Trophoblast cell (in vitro differentiated cells and primary cell): ENCODE measurements around the gene MRGPRX2.

ENCODE experiments used
- DNase-seq, 2 donors: peaks; one replicate each; pipeline ENCODE4 v3.0.0-alpha.2; 2016
- H2AFZ ChIP-seq: 2 replicates; pipeline ENCODE4 v1.6.1; 2013; ENCODE audit warnings: low read length, moderate library complexity, mild to moderate bottlenecking; ENCODE audit not compliant: insufficient read depth, poor library complexity
- H2AK5ac ChIP-seq: 2 replicates; pipeline ENCODE4 v1.6.1; 2013; ENCODE audit warnings: mild to moderate bottlenecking, low read length
- H2BK120ac ChIP-seq: 2 replicates; pipeline ENCODE4 v1.6.1; 2013; ENCODE audit warnings: low read length, mild to moderate bottlenecking, moderate library complexity; ENCODE audit not compliant: insufficient read depth, poor library complexity
- H2BK12ac ChIP-seq: 2 replicates; pipeline ENCODE4 v1.6.1; 2013; ENCODE audit warnings: mild to moderate bottlenecking, low read length, moderate library complexity
- H2BK5ac ChIP-seq: 2 replicates; pipeline ENCODE4 v1.6.1; 2013; ENCODE audit warnings: low read length, low read depth, moderate library complexity, mild to moderate bottlenecking; ENCODE audit not compliant: poor library complexity
- H3K14ac ChIP-seq: 2 replicates; pipeline ENCODE4 v1.6.1; 2013; ENCODE audit warnings: mild to moderate bottlenecking, low read length
- H3K18ac ChIP-seq: 2 replicates; pipeline ENCODE4 v1.6.1; 2013; ENCODE audit warnings: mild to moderate bottlenecking, low read length
- H3K23ac ChIP-seq: 2 replicates; pipeline ENCODE4 v1.6.1; 2013; ENCODE audit warnings: low read length
- H3K27ac ChIP-seq: 2 replicates; pipeline ENCODE4 v1.5.1; 2013; ENCODE audit warnings: low read depth, mild to moderate bottlenecking, inconsistent platforms, low read length, moderate library complexity
- H3K27me3 ChIP-seq: 2 replicates; pipeline ENCODE4 v1.6.1; 2013; ENCODE audit warnings: inconsistent platforms, mild to moderate bottlenecking, low read length, moderate library complexity; ENCODE audit not compliant: insufficient read depth
- H3K36me3 ChIP-seq, 2 experiments: 1 replicate in 1 of 2; 2 replicates in 1 of 2; pipeline ENCODE4 v1.6.1; 2013; ENCODE audit warnings: low read length in 2 of 2, mild to moderate bottlenecking in 2 of 2, moderate library complexity in 1 of 2; ENCODE audit not compliant: insufficient read depth in 2 of 2, control insufficient read depth in 1 of 2
- H3K4ac ChIP-seq: 2 replicates; pipeline ENCODE4 v1.6.1; 2013; ENCODE audit warnings: low read depth, mild to moderate bottlenecking, low read length, moderate library complexity
- H3K4me1 ChIP-seq, 2 experiments: 1 replicate in 1 of 2; 2 replicates in 1 of 2; pipeline ENCODE4 v1.6.1; 2013; ENCODE audit warnings: low read length in 2 of 2, mild to moderate bottlenecking in 2 of 2, moderate library complexity in 1 of 2; ENCODE audit not compliant: insufficient read depth in 2 of 2, control insufficient read depth in 1 of 2
- H3K4me2 ChIP-seq: 2 replicates; pipeline ENCODE4 v1.6.1; 2013; ENCODE audit warnings: inconsistent platforms, mild to moderate bottlenecking, low read length, moderate library complexity
- H3K4me3 ChIP-seq: 2 replicates; pipeline ENCODE4 v1.5.1; 2013; ENCODE audit warnings: mild to moderate bottlenecking, low read depth, low read length, inconsistent platforms
- H3K79me1 ChIP-seq: one replicate; pipeline ENCODE4 v1.6.1; 2013; ENCODE audit warnings: low read length
- H3K79me2 ChIP-seq: 2 replicates; pipeline ENCODE4 v1.6.1; 2013; ENCODE audit warnings: low read length, mild to moderate bottlenecking; ENCODE audit not compliant: control insufficient read depth, insufficient read depth, poor library complexity
- H3K9ac ChIP-seq: 2 replicates; pipeline ENCODE4 v1.6.1; 2013; ENCODE audit warnings: mild to moderate bottlenecking, low read length
- H3K9me3 ChIP-seq: 2 replicates; pipeline ENCODE4 v1.6.1; 2013; ENCODE audit warnings: low read depth, mild to moderate bottlenecking, control low read depth, inconsistent platforms, low read length; ENCODE audit not compliant: insufficient read depth
- H4K12ac ChIP-seq: 2 replicates; pipeline ENCODE4 v1.6.1; 2013; ENCODE audit warnings: low read depth, mild to moderate bottlenecking, low read length, moderate library complexity
- H4K8ac ChIP-seq: 2 replicates; pipeline ENCODE4 v1.6.1; 2013; ENCODE audit warnings: low read depth, mild to moderate bottlenecking, low read length, moderate library complexity
- H4K91ac ChIP-seq: one replicate; pipeline ENCODE4 v1.6.1; 2013; ENCODE audit warnings: low read depth, mild to moderate bottlenecking, low read length, moderate library complexity
- whole genome bisulfite sequencing: extraction: QIAGEN DNeasy Blood & Tissue Kit; methylation state at CpG from one replicate; pipeline ENCODE4 v1.1.7; 2013; ENCODE audit warnings: missing lambda C conversion rate; ENCODE audit not compliant: insufficient read length, insufficient coverage; ENCODE audit errors: extremely low coverage; 5-methylcytosine and 5-hydroxymethylcytosine counted together

MRGPRX2 gene

DNA sequence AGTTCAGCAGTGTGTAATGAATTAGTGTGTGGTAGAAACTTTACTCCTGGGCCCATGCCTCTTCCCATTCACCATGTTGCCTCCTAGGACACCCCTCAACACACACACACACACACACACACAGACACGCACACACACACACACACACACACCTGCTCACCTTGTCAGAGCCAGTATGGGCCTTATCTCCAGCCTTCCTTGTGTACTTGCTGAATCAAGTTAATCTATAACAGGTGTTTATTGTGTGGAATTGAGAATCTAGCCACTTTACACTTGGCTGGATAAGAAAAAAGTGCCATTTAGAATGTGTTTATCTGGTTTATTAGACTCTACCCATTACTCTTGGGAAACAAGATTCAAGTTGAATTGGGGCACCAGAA lies 42.0 kb upstream of the MRGPRX2 start:
- no peak for DNase-seq
- no peak overlapping the region for H3K14ac ChIP-seq
- H3K4me3 ChIP-seq: no peak overlapping the region

DNA sequence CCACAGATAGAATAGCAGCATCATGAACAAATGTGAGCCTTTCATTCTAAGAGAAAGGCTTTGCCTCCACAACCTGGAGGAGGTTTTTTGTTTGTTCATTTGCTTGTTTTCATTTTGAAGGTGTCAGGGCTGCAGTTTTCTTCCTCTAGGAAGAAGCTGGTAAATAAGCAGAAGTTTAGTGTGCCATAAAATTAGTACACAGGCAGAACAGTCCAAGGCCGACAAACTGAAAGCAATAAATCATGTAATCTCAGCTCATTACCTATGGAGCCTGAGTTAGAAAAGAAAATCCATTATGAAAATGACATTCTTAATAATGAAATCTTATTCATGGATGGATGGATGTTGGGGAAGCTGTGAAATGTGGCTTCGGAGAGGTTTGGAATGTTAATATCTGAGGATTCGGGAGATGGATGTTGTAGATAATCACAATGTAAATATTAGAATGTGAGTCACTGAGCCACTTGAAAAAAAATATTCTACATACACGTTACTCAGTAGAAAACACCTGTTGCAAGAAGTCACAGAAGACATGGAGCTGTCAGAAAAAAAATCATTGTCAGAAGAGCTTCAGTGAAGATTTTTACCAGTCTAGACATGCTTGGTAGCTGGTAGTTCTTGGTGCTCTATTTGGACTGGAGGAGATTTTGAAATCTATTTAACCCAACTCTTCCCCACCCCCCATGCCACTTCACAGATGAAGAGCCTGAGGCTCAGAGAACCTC lies 41.4 kb upstream of the MRGPRX2 start:
- Histone ChIP-seq H4K12ac (no peak overlapping the region), H2BK5ac (no peak overlapping the region), H3K18ac (no peak overlapping the region), H4K91ac (no peak overlapping the region), H3K14ac (no peak overlapping the region), H3K27me3 (no peaks in the 10 kb centered on the region), H3K4me2 (no peak overlapping the region), H3K79me2 (no peaks in the 10 kb centered on the region), H2BK120ac (no peak overlapping the region), H3K9me3 (peaks cover 2% of the 10 kb centered on the region), H3K23ac (no peak overlapping the region), H3K4ac (no peak overlapping the region), H3K36me3 (no peaks in the 10 kb centered on the region), H2AK5ac (no peak overlapping the region), H3K9ac (no peak overlapping the region), H3K4me3 (no peak overlapping the region), H2AFZ (no peak overlapping the region), H3K79me1 (no peaks in the 10 kb centered on the region), H4K8ac (no peak overlapping the region), H3K4me1 (no peaks in the 10 kb centered on the region), H2BK12ac (no peak overlapping the region), H3K27ac (no peak overlapping the region)
- WGBS: no CpG with 5 or more reads among the region's 4 CpGs
- no peak for DNase-seq

More for the DNA sequence above, 42.0 kb upstream of the MRGPRX2 start:
- H3K4me1 ChIP-seq: no peaks in the 10 kb centered on the region
- no peak overlapping the region for H4K91ac ChIP-seq
- H3K27me3 ChIP-seq: no peaks in the 10 kb centered on the region
- H2BK5ac ChIP-seq: no peak overlapping the region
- no CpG with 5 or more reads among the region's 1 CpG for WGBS
- H4K8ac ChIP-seq: no peak overlapping the region
- no peaks in the 10 kb centered on the region for H3K79me2 ChIP-seq
- no peak overlapping the region for H4K12ac ChIP-seq
- H3K79me1 ChIP-seq: no peaks in the 10 kb centered on the region
- H3K36me3 ChIP-seq: no peaks in the 10 kb centered on the region
- H2BK120ac ChIP-seq: no peak overlapping the region
- no peak overlapping the region for H2AK5ac ChIP-seq
- H3K4me2 ChIP-seq: no peak overlapping the region
- no peak overlapping the region for H3K27ac ChIP-seq
- H2AFZ ChIP-seq: no peak overlapping the region
- H2BK12ac ChIP-seq: no peak overlapping the region
- H3K4ac ChIP-seq: no peak overlapping the region
- H3K23ac ChIP-seq: no peak overlapping the region
- peaks cover 2% of the 10 kb centered on the region for H3K9me3 ChIP-seq
- H3K9ac ChIP-seq: no peak overlapping the region
- H3K18ac ChIP-seq: no peak overlapping the region

DNA sequence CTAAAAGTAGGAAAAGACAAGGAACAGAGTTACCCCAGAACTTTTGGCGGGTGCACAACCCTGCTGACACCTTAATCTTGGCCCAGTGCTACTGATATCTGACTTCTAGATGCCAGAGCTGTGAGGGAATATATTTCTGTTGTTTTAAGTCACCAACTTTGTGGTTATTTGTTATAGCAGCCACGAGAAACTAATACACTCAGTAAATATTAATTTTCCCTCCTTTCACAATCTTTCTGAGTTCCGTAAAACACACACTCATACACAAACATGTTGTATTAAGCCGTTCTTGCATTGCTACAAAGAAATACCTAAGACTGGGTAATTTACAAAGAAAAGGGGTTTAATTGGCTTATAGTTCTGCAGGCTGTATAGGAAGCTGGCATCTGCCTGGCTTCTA lies 40.4 kb upstream of the MRGPRX2 start:
- H4K91ac ChIP-seq: no peak overlapping the region
- no peak overlapping the region for H3K4me2 ChIP-seq
- no peak overlapping the region for H2AFZ ChIP-seq
- no peak overlapping the region for H3K18ac ChIP-seq
- H3K9me3 ChIP-seq: peaks cover 2% of the 10 kb centered on the region
- H3K4me1 ChIP-seq: no peaks in the 10 kb centered on the region
- H3K27me3 ChIP-seq: no peaks in the 10 kb centered on the region
- no peak overlapping the region for H4K8ac ChIP-seq
- H2AK5ac ChIP-seq: no peak overlapping the region
- no peak overlapping the region for H2BK5ac ChIP-seq
- H3K27ac ChIP-seq: no peak overlapping the region
- no peak overlapping the region for H3K4ac ChIP-seq
- no peak for DNase-seq
- no peaks in the 10 kb centered on the region for H3K36me3 ChIP-seq
- H3K23ac ChIP-seq: no peak overlapping the region
- H3K9ac ChIP-seq: no peak overlapping the region
- no peak overlapping the region for H2BK12ac ChIP-seq
- WGBS: 100% methylated on average over 1 of the region's 4 CpGs
- H3K4me3 ChIP-seq: no peak overlapping the region
- H2BK120ac ChIP-seq: no peak overlapping the region
- no peaks in the 10 kb centered on the region for H3K79me1 ChIP-seq
- no peak overlapping the region for H3K14ac ChIP-seq
- no peak overlapping the region for H4K12ac ChIP-seq
- H3K79me2 ChIP-seq: no peaks in the 10 kb centered on the region

DNA sequence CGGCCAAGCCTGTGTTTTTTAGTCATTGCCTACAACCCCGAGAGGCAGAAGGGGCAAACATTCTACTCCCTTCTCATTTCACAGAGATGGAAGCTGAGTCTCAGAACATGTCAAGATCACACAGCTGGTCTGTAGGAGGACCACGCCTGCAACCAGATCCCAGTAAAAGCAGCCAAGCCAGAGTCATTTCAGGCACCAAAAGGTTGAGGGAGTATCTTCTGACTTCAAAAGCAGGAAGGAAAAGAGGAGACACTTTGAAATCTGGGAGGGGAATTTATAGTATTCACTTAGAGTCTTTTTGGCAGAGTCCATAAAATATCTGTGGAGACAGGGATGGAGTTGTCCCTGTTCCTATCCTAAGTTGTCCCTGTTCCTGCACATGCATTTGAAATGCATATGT lies 38.6 kb upstream of the MRGPRX2 start:
- Histone ChIP-seq H3K27me3 (no peaks in the 10 kb centered on the region), H3K36me3 (no peaks in the 10 kb centered on the region), H3K9ac (no peak overlapping the region), H3K4me2 (no peak overlapping the region), H3K23ac (no peak overlapping the region), H3K14ac (no peak overlapping the region), H4K91ac (no peak overlapping the region), H4K12ac (no peak overlapping the region), H2BK5ac (no peak overlapping the region), H2BK12ac (no peak overlapping the region), H3K4me3 (no peak overlapping the region), H3K27ac (no peak overlapping the region), H2AFZ (no peak overlapping the region), H2AK5ac (no peak overlapping the region), H3K4me1 (no peaks in the 10 kb centered on the region), H3K9me3 (peaks cover 2% of the 10 kb centered on the region), H3K79me2 (no peaks in the 10 kb centered on the region), H2BK120ac (no peak overlapping the region), H3K4ac (no peak overlapping the region), H4K8ac (no peak overlapping the region), H3K79me1 (no peaks in the 10 kb centered on the region), H3K18ac (no peak overlapping the region)
- no CpG with 5 or more reads among the region's 3 CpGs for WGBS
- no peak for DNase-seq
